ENCODE data around the gene EPHB1.

EPHB1 gene

GRCh38 chr3:135175728-135176277 is 380.7 kb downstream of the EPHB1 start:
- TF ChIP-seq CTCF (IDR thresholded peaks at IDR 0.05; ENCODE audit: low read depth, low read length, missing control alignments): no peak
- H3K4me3 ChIP-seq (replicated peaks; ENCODE audit: low read depth, low read length): no peak overlapping the region
- DNase-seq (ENCODE audit: extremely low read depth, low read depth): no peak

GRCh38 chr3:135176881-135177280 is 381.8 kb downstream of the EPHB1 start:
- no peak for TF ChIP-seq CTCF (IDR thresholded peaks at IDR 0.05; ENCODE audit: low read depth, low read length, missing control alignments)
- DNase-seq (ENCODE audit: extremely low read depth, low read depth): no peak
- no peak overlapping the region for H3K4me3 ChIP-seq (replicated peaks; ENCODE audit: low read depth, low read length)

GRCh38 chr3:135178566-135178965 is 383.5 kb downstream of the EPHB1 start:
- no peak overlapping the region for H3K4me3 ChIP-seq (replicated peaks; ENCODE audit: low read depth, low read length)
- TF ChIP-seq CTCF (IDR thresholded peaks at IDR 0.05; ENCODE audit: low read depth, low read length, missing control alignments): no peak
- no peak for DNase-seq (ENCODE audit: extremely low read depth, low read depth)

- TF ChIP-seq CTCF (IDR thresholded peaks at IDR 0.05; ENCODE audit: low read depth, low read length, missing control alignments): no peak
- no peak for DNase-seq (ENCODE audit: extremely low read depth, low read depth)
Measured at GRCh38 chr3:135181408-135181807, 386.3 kb downstream of the EPHB1 start.

GRCh38 chr3:135182364-135182998 is 387.4 kb downstream of the EPHB1 start:
- TF ChIP-seq CTCF (IDR thresholded peaks at IDR 0.05; ENCODE audit: low read depth, low read length, missing control alignments): no peak
- H3K4me3 ChIP-seq (replicated peaks; ENCODE audit: low read depth, low read length): no peak overlapping the region
- no peak for DNase-seq (ENCODE audit: extremely low read depth, low read depth)

More at GRCh38 chr3:135181408-135181807, 386.3 kb downstream of the EPHB1 start:
- no peak overlapping the region for H3K4me3 ChIP-seq (replicated peaks; ENCODE audit: low read depth, low read length)

- no peak for DNase-seq (ENCODE audit: extremely low read depth, low read depth)
- no peak overlapping the region for H3K4me3 ChIP-seq (replicated peaks; ENCODE audit: low read depth, low read length)
- no peak for TF ChIP-seq CTCF (IDR thresholded peaks at IDR 0.05; ENCODE audit: low read depth, low read length, missing control alignments)
Measured at GRCh38 chr3:135190658-135191057, 395.6 kb downstream of the EPHB1 start.

- TF ChIP-seq CTCF (IDR thresholded peaks at IDR 0.05; ENCODE audit: low read depth, low read length, missing control alignments): no peak
- H3K4me3 ChIP-seq (replicated peaks; ENCODE audit: low read depth, low read length): no peak overlapping the region
- DNase-seq (ENCODE audit: extremely low read depth, low read depth): no peak
Measured at GRCh38 chr3:135191708-135192107, 396.6 kb downstream of the EPHB1 start.
